Subcutaneous adipose tissue (tissue), 4 donors: ENCODE data around the gene SEMA6D. TPM values are rescaled to one million over a fixed set of nuclear protein-coding genes. Genes with fewer than 3 reads are reported as not detected.

ENCODE experiments used
- total RNA-seq, 4 donors: library from RNA; depleted of rRNA; stranded (reverse); fragments of >200 nt; gene quantifications; one replicate each; pipeline ENCODE4 v1.1.0, GENCODE V29; 2016
- TF ChIP-seq, protein P1 (sequence below): fragments of 450-650 bp; IDR thresholded peaks from one replicate; pipeline ENCODE4 v1.5.1; 2016; ENCODE audit warnings: low read depth, mild to moderate bottlenecking, control low read depth, antibody characterized with exemption, moderate library complexity

The SEMA6D gene
- total RNA-seq, 4 donors from 2014 or later: 3.7 to 9.6 (median 6.3) TPM

GRCh38 chr15:47718497-47719437 is 1.5 kb downstream of the SEMA6D start:
- TF ChIP-seq, protein P1, sequence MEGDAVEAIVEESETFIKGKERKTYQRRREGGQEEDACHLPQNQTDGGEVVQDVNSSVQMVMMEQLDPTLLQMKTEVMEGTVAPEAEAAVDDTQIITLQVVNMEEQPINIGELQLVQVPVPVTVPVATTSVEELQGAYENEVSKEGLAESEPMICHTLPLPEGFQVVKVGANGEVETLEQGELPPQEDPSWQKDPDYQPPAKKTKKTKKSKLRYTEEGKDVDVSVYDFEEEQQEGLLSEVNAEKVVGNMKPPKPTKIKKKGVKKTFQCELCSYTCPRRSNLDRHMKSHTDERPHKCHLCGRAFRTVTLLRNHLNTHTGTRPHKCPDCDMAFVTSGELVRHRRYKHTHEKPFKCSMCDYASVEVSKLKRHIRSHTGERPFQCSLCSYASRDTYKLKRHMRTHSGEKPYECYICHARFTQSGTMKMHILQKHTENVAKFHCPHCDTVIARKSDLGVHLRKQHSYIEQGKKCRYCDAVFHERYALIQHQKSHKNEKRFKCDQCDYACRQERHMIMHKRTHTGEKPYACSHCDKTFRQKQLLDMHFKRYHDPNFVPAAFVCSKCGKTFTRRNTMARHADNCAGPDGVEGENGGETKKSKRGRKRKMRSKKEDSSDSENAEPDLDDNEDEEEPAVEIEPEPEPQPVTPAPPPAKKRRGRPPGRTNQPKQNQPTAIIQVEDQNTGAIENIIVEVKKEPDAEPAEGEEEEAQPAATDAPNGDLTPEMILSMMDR: no peak

GRCh38 chr15:47719730-47720129 is 2.4 kb downstream of the SEMA6D start:
- TF ChIP-seq, protein P1: no peak

GRCh38 chr15:47720555-47720954 is 3.2 kb downstream of the SEMA6D start:
- TF ChIP-seq, protein P1: no peak

- TF ChIP-seq, protein P1: no peak
Observed at GRCh38 chr15:47721676-47722075, 4.4 kb downstream of the SEMA6D start.

GRCh38 chr15:47724346-47724745 is 7.0 kb downstream of the SEMA6D start:
- TF ChIP-seq, protein P1: no peak

DNA sequence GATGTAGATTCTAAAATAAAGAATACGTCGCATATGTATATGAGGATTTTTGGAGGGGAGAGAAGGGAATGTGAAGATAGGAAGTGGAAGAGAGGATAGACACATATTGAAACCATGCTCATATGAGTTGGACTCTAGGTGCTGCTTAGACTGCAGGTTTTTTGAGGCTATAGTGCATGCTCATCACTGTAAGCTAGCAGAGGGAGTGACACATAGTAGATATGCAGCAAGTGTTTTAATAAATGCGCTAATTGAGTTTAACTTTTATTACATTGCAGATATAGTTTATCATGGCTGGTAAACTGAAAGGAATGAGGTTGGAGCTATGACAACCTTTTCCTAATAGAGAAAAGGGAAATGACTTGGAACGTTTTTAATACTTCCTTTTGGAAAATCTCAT is 7.7 kb downstream of the SEMA6D start:
- TF ChIP-seq, protein P1: no peak

DNA sequence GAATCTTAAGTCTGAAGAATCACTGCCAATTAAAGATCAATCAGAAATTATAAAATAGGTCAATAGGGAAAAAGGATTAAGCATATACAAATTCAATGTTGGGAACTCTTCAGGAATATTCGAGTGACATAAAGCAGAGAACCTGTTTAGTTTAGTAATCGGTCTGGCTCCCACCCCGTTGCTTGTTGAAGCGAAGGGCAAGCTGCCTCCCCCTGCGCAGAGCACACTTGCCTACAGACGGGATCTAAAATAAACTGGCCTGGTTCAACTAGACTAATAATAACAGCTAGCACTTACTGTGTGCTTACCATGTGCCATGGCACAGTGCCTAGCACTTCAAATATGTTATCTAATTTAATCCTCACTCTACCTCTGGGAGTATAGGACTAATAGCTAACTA is 8.6 kb downstream of the SEMA6D start:
- TF ChIP-seq, protein P1: no peak
